Spleen (tissue), 7 donors: ENCODE measurements around the gene FKBP11.

Experiments used
- CTCF ChIP-seq, 11 experiments: fragments of 200-600 bp in 7 of 11; fragments of 450-650 bp in 4 of 11; sonication (generic) in 4 of 11; IDR thresholded peaks in 8 of 11; conservative IDR thresholded peaks in 3 of 11; 1 replicate in 7 of 11; 2 replicates in 4 of 11; pipeline versions ENCODE4 v1.4.0 to v1.8.0; 2016 to 2021; ENCODE audit warnings: antibody characterized with exemption in 11 of 11, inconsistent platforms in 4 of 11, mild to moderate bottlenecking in 1 of 11
- POLR2A ChIP-seq, 3 donors: fragments of 450-650 bp; IDR thresholded peaks; one replicate each; pipeline ENCODE4 v1.5.1; 2017; ENCODE audit warnings: antibody characterized with exemption in 3 of 3, mild to moderate bottlenecking in 1 of 3
- POLR2AphosphoS5 ChIP-seq, 3 donors: sonication (generic); formaldehyde crosslinking; IDR thresholded peaks; one replicate each; pipeline ENCODE4 v1.5.1; 2017; ENCODE audit warnings: antibody characterized with exemption in 3 of 3
- donor health status: DM: no; HTN: no; CAD: no; lungs with moderate emphysema.
- donor health status: DM: no; HTN: no; CAD: no.
- donor health status: DM: no; HTN: no; CAD: no.

- TF ChIP-seq POLR2A (IDR thresholded peaks at IDR 0.05) (no peak), CTCF (IDR thresholded peaks at IDR 0.05 in 8 of 11, conservative IDR thresholded peaks at IDR 0.05 in 3 of 11) (no peak), POLR2AphosphoS5 (IDR thresholded peaks at IDR 0.05) (no peak)
Measured at GRCh38 chr12:48899651-48900050, 25.6 kb downstream of the FKBP11 start.
